ENCODE data around the gene BACE2.

DNA sequence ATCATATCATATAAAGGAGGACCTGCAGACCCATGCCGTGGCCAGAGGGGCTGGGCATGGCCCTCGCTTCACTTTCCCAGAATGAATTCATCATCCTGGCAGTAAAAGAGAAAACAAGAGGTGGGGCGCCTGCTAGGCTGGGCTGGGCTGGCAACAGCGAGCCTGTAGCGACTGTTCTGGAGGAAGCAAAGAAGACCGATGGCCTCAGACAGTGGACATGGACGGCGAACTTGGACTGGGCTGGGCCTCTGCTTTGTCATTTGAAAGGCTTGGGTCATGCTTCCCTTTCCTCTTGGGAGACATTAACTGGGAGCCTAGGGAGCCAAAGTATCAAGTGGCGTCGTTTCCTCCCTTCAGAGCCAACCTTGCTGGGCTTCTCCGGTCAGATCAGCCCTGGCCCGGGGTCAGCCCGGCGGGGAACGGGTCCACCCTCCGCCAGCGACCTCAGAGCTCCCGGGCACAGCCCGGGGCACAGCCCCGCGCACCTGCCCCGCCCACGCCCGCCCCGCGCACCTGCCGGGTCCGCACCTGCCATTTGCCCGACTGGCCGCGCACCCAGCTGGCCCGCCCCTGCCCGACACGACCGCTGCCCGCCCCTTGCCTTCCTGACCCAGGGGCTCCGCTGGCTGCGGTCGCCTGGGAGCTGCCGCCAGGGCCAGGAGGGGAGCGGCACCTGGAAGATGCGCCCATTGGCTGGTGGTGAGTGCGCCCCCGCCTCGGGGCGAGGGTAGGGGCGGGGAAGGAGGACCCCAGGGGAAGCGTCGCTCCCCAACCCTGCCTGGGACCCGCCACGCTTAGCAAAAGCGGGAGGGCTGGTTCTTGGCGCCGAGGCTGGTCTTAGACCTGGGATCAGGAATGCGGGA, 148.5 kb downstream of the BACE2 start, which contains the start of gene FAM3B:
- TF ChIP-seq GABPA (IDR thresholded peaks at IDR 0.05; ENCODE audit: low read depth) (no peak), POLR2AphosphoS5 (IDR thresholded peaks at IDR 0.05; ENCODE audit: low read depth) (no peak)
- TF ChIP-seq, protein P1, sequence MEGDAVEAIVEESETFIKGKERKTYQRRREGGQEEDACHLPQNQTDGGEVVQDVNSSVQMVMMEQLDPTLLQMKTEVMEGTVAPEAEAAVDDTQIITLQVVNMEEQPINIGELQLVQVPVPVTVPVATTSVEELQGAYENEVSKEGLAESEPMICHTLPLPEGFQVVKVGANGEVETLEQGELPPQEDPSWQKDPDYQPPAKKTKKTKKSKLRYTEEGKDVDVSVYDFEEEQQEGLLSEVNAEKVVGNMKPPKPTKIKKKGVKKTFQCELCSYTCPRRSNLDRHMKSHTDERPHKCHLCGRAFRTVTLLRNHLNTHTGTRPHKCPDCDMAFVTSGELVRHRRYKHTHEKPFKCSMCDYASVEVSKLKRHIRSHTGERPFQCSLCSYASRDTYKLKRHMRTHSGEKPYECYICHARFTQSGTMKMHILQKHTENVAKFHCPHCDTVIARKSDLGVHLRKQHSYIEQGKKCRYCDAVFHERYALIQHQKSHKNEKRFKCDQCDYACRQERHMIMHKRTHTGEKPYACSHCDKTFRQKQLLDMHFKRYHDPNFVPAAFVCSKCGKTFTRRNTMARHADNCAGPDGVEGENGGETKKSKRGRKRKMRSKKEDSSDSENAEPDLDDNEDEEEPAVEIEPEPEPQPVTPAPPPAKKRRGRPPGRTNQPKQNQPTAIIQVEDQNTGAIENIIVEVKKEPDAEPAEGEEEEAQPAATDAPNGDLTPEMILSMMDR (IDR thresholded peaks at IDR 0.05; ENCODE audit: insufficient read depth, low read length), result no peak
- TF ChIP-seq, protein P2, sequence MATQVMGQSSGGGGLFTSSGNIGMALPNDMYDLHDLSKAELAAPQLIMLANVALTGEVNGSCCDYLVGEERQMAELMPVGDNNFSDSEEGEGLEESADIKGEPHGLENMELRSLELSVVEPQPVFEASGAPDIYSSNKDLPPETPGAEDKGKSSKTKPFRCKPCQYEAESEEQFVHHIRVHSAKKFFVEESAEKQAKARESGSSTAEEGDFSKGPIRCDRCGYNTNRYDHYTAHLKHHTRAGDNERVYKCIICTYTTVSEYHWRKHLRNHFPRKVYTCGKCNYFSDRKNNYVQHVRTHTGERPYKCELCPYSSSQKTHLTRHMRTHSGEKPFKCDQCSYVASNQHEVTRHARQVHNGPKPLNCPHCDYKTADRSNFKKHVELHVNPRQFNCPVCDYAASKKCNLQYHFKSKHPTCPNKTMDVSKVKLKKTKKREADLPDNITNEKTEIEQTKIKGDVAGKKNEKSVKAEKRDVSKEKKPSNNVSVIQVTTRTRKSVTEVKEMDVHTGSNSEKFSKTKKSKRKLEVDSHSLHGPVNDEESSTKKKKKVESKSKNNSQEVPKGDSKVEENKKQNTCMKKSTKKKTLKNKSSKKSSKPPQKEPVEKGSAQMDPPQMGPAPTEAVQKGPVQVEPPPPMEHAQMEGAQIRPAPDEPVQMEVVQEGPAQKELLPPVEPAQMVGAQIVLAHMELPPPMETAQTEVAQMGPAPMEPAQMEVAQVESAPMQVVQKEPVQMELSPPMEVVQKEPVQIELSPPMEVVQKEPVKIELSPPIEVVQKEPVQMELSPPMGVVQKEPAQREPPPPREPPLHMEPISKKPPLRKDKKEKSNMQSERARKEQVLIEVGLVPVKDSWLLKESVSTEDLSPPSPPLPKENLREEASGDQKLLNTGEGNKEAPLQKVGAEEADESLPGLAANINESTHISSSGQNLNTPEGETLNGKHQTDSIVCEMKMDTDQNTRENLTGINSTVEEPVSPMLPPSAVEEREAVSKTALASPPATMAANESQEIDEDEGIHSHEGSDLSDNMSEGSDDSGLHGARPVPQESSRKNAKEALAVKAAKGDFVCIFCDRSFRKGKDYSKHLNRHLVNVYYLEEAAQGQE (IDR thresholded peaks at IDR 0.05; ENCODE audit: insufficient replicate concordance, low read depth), result no peak
